ENCODE results near the gene GOLIM4. TPM values are rescaled to one million over a fixed set of nuclear protein-coding genes. Genes with fewer than 3 reads are reported as not detected.
A peak's percentile ranks its signal among the peaks of the same experiment; 100 is the strongest.

GOLIM4 gene
- total and polyA plus RNA-seq, 2 of the 13 experiments (the other 11 are each of a cell fraction or from before 2014, with no cell fraction given), result 10.9 to 47.7 TPM

- 0 out of 2 replicates have a peak, but pooled peaks have one; percentile 6 for TF ChIP-seq ZNF574 (CRISPR knock-in tag; IDR thresholded peaks at IDR 0.05)
- TF ChIP-seq ZNF776 (CRISPR knock-in tag; IDR thresholded peaks at IDR 0.05), result no peak
- no peak; the same call in 1 of the 2 replicates for TF ChIP-seq MXD3 (CRISPR knock-in tag; IDR thresholded peaks at IDR 0.05)
- TF ChIP-seq TEAD3 (CRISPR knock-in tag; optimal IDR thresholded peaks at IDR 0.05; ENCODE audit: borderline replicate concordance), result no peak
- TF ChIP-seq ZNF30 (CRISPR knock-in tag; IDR thresholded peaks at IDR 0.05), result no peak
- TF ChIP-seq ZNF530 (CRISPR knock-in tag; IDR thresholded peaks at IDR 0.05; ENCODE audit: low read depth), result no peak
- TF ChIP-seq HCFC1 (IDR thresholded peaks at IDR 0.05; ENCODE audit: low read depth, low read length), result no peak
- TF ChIP-seq ZNF382 (CRISPR knock-in tag; IDR thresholded peaks at IDR 0.05; ENCODE audit: borderline replicate concordance), result no peak
- TF ChIP-seq, protein P1, sequence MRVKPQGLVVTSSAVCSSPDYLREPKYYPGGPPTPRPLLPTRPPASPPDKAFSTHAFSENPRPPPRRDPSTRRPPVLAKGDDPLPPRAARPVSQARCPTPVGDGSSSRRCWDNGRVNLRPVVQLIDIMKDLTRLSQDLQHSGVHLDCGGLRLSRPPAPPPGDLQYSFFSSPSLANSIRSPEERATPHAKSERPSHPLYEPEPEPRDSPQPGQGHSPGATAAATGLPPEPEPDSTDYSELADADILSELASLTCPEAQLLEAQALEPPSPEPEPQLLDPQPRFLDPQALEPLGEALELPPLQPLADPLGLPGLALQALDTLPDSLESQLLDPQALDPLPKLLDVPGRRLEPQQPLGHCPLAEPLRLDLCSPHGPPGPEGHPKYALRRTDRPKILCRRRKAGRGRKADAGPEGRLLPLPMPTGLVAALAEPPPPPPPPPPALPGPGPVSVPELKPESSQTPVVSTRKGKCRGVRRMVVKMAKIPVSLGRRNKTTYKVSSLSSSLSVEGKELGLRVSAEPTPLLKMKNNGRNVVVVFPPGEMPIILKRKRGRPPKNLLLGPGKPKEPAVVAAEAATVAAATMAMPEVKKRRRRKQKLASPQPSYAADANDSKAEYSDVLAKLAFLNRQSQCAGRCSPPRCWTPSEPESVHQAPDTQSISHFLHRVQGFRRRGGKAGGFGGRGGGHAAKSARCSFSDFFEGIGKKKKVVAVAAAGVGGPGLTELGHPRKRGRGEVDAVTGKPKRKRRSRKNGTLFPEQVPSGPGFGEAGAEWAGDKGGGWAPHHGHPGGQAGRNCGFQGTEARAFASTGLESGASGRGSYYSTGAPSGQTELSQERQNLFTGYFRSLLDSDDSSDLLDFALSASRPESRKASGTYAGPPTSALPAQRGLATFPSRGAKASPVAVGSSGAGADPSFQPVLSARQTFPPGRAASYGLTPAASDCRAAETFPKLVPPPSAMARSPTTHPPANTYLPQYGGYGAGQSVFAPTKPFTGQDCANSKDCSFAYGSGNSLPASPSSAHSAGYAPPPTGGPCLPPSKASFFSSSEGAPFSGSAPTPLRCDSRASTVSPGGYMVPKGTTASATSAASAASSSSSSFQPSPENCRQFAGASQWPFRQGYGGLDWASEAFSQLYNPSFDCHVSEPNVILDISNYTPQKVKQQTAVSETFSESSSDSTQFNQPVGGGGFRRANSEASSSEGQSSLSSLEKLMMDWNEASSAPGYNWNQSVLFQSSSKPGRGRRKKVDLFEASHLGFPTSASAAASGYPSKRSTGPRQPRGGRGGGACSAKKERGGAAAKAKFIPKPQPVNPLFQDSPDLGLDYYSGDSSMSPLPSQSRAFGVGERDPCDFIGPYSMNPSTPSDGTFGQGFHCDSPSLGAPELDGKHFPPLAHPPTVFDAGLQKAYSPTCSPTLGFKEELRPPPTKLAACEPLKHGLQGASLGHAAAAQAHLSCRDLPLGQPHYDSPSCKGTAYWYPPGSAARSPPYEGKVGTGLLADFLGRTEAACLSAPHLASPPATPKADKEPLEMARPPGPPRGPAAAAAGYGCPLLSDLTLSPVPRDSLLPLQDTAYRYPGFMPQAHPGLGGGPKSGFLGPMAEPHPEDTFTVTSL (CRISPR knock-in tag; IDR thresholded peaks at IDR 0.05; ENCODE audit: borderline replicate concordance), result no peak
- TF ChIP-seq ZNF577 (CRISPR knock-in tag; IDR thresholded peaks at IDR 0.05; ENCODE audit: borderline replicate concordance, low read depth), result no peak
- no peak for TF ChIP-seq FOSL2 (CRISPR knock-in tag; IDR thresholded peaks at IDR 0.05)
- no peak for TF ChIP-seq PAWR (CRISPR knock-in tag; IDR thresholded peaks at IDR 0.05; ENCODE audit: borderline replicate concordance)
- TF ChIP-seq, protein P2, sequence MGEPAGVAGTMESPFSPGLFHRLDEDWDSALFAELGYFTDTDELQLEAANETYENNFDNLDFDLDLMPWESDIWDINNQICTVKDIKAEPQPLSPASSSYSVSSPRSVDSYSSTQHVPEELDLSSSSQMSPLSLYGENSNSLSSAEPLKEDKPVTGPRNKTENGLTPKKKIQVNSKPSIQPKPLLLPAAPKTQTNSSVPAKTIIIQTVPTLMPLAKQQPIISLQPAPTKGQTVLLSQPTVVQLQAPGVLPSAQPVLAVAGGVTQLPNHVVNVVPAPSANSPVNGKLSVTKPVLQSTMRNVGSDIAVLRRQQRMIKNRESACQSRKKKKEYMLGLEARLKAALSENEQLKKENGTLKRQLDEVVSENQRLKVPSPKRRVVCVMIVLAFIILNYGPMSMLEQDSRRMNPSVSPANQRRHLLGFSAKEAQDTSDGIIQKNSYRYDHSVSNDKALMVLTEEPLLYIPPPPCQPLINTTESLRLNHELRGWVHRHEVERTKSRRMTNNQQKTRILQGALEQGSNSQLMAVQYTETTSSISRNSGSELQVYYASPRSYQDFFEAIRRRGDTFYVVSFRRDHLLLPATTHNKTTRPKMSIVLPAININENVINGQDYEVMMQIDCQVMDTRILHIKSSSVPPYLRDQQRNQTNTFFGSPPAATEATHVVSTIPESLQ (CRISPR knock-in tag; conservative IDR thresholded peaks at IDR 0.05), result no peak
- no peak for TF ChIP-seq ZNF749 (CRISPR knock-in tag; IDR thresholded peaks at IDR 0.05; ENCODE audit: borderline replicate concordance)
- TF ChIP-seq KDM2A (CRISPR knock-in tag; IDR thresholded peaks at IDR 0.05; ENCODE audit: borderline replicate concordance, low read depth), result peak; percentile 45; the same call in 1 of the 2 replicates
- no peak for TF ChIP-seq ZNF34 (CRISPR knock-in tag; IDR thresholded peaks at IDR 0.05; ENCODE audit: borderline replicate concordance)
- TF ChIP-seq ARNT2 (CRISPR knock-in tag; IDR thresholded peaks at IDR 0.05; ENCODE audit: low read depth), result no peak
- TF ChIP-seq ZNF615 (CRISPR knock-in tag; IDR thresholded peaks at IDR 0.05; ENCODE audit: borderline replicate concordance), result no peak
- peak; percentile 71 for TF ChIP-seq ZNF777 (CRISPR knock-in tag; IDR thresholded peaks at IDR 0.05)
These were observed 680 bp downstream of the GOLIM4 start (continued) for GRCh38 chr3:168094877-168095610.

Data from HepG2 (cell line).